ENCODE measurements around the gene SLC43A3.

GRCh38 chr11:57360991-57361390 is 65.9 kb downstream of the SLC43A3 start:
- no peak for TF ChIP-seq CTCF (conservative IDR thresholded peaks at IDR 0.05; ENCODE audit: low read depth, low read length)
- no peak for TF ChIP-seq POLR2A (IDR thresholded peaks at IDR 0.05; ENCODE audit: low read depth, low read length)
- TF ChIP-seq RAD21 (IDR thresholded peaks at IDR 0.05; ENCODE audit: low read length): no peak
- TF ChIP-seq SMC3 (IDR thresholded peaks at IDR 0.05; ENCODE audit: low read depth, low read length): no peak
- TF ChIP-seq BHLHE40 (IDR thresholded peaks at IDR 0.05; ENCODE audit: low read depth, low read length): no peak
- no peak for TF ChIP-seq CEBPB (IDR thresholded peaks at IDR 0.05; ENCODE audit: low read depth, low read length)
- no peak for TF ChIP-seq RFX5 (IDR thresholded peaks at IDR 0.05; ENCODE audit: low read depth, low read length)
- TF ChIP-seq USF2 (IDR thresholded peaks at IDR 0.05; ENCODE audit: low read depth, low read length): no peak

All from IMR-90 (cell line).